WTC11 (cell line): Measurements from ENCODE around the gene PPM1E.

Experiments
- CREB1 ChIP-seq: sonication (generic); formaldehyde crosslinking; IDR thresholded peaks from 2 replicates; pipeline ENCODE4 v1.8.0; 2023; ENCODE audit warnings: mild to moderate bottlenecking, missing genetic modification reagents
- CTCF ChIP-seq: fragments of 200-600 bp; IDR thresholded peaks from 2 replicates; pipeline ENCODE4 v1.8.0; 2022; ENCODE audit warnings: antibody characterized with exemption
- IRF1 ChIP-seq: sonication (generic); formaldehyde crosslinking; IDR thresholded peaks from 2 replicates; pipeline ENCODE4 v1.8.0; 2023; ENCODE audit warnings: missing genetic modification reagents

GRCh38 chr17:58899191-58899590 is 143.5 kb downstream of the PPM1E start:
- no peak for TF ChIP-seq CTCF
- no peak for TF ChIP-seq IRF1
- TF ChIP-seq CREB1 (CRISPR knock-in tag), result no peak
